Measurements from ENCODE around the gene PEAR1.

The PEAR1 gene

GRCh38 chr1:156959414-156959813, 65.9 kb downstream of the PEAR1 start:
- in situ Hi-C loops (cut with MboI; ENCODE audit: low sequenced_read_pairs) = no loop called here

GRCh38 chr1:156959925-156960324, 66.4 kb downstream of the PEAR1 start:
- in situ Hi-C loops (cut with MboI; ENCODE audit: low sequenced_read_pairs) = no loop called here

- in situ Hi-C loops (cut with MboI; ENCODE audit: low sequenced_read_pairs) = no loop called here
Measured at GRCh38 chr1:156961709-156962108, 68.2 kb downstream of the PEAR1 start.

- in situ Hi-C loops (cut with MboI; ENCODE audit: low sequenced_read_pairs) = no loop called here
Measured at GRCh38 chr1:156963621-156964020, 70.1 kb downstream of the PEAR1 start.

GRCh38 chr1:156964441-156964840, 70.9 kb downstream of the PEAR1 start:
- in situ Hi-C loops (cut with MboI; ENCODE audit: low sequenced_read_pairs) = no loop called here
